Amniotic stem cell (primary cell): ENCODE results near the gene MRPL12.
"Not testable (repeated sequence)": the region's sequence is repeated elsewhere in the genome, so short reads cannot be mapped to it uniquely, and the experiment has no call there.

Experiments used
- DNase-seq: peaks from one replicate; lab custom pipeline; 2025; lab: John Stamatoyannopoulos, UW

MRPL12 gene

DNA sequence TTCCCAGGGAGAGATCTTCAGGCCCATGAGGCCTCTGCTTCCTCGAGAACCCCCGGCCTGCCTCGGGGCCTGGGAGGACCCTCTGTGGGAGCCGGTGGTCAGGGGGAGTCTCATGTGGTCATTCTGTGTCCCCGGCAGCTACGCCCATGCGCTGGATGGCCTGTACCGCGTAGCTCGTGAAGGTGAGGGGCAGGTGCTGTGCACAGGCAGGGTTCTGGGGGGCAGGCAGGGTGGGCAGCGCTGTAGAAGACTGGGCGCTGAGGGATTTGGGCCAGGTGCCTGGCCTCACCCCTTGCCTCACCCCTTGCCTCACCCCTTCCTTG lies 13.5 kb downstream of the MRPL12 start:
- DNase-seq: no peak

DNA sequence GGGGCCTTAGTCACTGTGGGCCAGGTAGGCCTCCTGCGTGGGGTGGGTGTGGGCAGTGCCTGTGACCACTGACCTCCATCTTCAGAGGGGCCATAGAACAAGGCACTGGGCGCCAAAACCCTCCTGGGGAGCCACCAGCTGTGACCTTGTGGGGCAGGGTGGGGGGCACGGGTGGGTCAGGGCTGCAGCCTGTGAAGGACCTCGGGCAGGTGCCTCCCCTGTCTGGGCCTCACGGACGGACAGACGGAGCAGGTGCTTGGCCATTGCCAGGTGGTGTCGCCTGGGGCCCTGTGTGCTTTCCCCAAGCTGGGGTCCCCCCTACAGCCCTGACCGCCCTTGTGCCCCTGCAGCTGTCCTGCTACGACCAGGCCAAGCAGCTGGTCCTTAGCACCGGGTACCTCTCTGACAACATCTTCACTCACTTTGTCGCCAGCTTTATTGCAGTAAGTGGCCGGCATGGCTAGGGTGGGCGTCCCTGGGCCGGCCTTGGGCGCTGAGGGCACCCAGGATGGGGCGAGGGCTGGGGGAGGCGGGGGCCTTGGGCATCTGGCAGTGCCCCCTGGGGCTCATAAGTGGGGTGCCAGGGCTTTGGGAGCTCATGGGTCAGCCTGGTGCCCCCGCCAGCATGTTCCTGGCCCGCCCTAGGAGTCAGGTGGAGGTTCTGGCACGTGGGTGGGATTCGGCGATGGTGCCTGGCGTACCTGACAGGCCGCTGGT lies 14.0 kb downstream of the MRPL12 start:
- no peak for DNase-seq

DNA sequence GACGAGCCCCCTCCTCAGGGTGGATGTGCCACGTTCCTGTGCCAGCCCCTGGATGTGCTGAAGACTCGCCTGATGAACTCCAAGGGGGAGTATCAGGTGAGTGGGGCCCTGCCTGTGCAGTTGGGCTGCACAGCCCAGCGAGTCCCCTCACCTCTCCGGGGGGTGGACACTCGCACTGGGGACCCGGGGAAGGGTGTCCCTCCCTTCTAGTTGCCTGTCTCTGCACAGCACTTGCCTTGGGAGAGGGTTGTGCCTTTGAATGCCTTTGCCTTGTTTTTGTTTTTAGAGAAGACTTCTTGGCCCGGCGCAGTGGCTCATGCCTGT lies 14.6 kb downstream of the MRPL12 start:
- no peak for DNase-seq

DNA sequence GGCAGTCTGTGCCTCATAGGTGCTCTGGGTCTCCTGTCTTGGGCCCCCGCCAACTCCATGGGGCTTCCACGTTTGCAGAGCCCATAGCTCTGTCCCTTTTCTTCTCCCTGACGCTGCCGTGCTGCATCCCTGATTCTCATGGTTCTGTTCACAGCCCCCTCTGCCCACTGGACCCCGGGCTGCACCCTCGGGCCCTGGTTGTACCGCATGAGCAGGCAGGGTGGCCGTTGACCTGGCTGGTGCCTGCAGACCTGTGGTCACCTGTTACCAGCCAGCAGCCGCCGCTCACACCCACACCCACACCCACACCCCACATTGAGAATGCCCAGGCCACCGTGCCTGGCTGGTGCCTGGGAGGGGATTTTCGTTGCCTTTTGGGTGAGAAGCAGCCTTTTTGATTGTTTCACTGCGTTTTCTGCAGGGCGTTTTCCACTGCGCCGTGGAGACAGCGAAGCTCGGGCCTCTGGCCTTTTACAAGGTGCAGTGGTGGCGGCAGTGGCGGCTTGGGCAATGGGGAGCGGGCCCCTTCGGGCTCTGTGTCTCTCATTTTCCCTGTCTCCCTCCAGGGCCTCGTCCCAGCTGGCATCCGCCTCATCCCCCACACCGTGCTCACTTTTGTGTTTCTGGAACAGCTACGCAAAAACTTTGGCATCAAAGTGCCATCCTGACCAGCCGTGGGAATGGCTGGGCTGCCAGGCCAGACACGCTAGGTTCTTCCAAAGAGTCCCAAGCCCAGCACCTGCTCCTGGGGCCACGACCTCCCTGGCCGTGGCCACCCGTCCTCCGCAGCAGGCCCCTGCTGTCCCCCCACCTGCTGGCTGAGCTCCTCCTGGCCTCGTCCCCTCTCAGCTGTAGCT lies 16.5 kb downstream of the MRPL12 start:
- DNase-seq: no peak

DNA sequence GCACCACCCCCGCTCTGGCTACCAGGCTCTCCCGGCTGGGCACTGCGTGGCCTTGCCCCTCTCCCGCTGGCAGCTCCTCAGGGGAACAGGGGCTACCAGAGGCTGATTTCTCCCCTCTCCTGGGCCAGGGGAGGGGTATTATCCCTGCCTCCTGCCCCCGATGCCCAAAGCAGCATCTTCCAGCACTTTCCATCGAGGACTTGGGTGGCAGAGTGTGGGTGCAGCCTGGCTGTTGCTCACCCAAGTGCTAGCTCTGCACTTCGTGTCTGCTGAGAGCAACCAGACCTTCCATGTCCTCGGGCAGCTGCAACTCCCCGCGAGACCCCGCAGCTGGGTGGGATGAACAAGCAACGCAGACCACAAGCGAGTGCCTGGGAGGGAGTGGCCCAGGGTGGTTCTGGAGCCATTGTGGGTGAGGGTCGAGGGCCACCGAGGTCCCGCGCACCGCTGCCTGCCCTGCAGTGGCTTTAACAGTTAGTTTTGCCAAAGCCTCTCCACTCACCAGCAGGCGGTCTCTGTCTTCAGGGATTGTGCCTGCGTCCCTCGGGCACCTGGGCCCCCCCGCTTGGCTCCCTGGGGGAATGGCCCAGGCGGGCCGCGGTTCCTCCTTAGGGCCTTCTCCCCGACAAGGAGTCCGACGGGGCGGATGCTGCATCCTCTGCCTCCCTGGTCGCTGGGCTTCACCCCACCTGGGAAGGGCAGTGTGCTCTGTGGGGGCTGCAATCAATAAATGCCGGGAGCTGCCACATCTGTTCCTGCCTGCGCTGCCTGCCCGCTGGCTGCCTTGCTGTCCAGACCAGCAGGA lies 17.3 kb downstream of the MRPL12 start:
- no peak for DNase-seq

DNA sequence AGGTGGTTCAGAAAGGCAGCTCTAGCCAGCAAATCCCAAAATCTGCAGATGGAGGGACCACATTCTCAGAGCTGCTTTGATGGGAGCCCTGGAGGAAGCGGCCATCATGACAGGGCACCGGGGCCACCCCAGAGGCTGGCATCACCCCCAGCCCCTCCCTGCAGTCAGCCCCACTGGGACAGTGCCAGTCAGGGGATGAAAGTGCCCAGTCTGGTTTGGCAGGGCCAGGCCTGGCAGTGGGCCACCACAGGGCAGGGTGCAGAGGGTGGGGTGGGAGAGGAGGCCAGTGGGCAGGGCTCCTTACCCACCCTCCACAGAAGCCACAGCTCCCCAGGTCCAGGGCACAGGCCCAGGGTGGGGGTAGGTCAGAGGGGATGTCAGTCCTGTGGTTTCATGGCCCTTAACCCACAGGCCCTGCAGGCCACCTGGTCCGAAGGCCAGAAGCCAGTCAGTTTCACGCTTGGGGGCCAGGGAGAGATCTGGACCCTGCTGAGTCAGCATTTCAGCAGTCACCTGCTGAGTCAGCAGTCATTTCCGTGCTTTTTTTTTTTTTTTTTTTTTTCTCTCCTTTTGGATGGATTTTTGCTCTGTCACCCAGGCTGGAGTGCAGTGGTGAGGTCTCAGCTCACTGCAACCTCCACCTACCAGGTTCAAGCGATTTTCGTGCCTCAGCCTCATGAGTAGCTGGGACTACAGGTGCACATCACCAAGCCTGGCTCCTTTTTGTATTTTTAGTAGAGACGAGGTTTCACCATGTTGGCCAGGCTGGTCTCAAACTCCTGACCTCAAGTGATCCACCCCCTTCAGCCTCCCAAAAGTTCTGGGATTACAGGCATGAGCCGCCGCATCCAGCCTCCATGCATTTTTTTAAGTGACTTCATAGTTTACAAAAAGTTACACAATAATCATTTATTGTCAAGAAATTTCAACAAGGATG lies 19.3 kb downstream of the MRPL12 start:
- DNase-seq: no peak

DNA sequence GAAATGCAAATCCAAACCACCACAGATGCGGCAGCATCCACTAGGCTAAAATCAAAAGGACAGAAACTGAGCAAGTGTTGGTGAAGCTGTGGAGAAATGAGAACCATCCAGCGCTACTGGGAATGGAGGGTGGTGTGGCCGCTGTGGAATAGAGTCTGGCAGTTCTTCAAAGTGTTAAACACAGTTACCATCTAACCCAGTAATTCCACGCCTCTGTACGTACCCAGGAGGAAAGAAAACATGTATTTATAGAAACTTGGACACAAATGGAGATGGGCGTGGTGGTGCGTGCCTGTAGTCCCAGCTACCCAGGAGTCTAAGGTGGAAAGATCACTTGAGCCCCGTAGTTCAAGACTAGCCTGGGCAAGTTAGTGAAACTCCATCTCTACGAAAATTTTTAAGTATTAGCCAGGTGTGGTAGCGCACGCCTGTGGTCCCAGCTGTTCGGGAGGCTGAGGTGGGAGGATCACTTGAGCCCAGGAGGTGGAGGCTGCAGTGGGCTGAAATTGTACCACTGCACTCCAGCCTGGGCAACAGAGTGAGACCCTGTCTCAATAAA lies 20.6 kb downstream of the MRPL12 start:
- DNase-seq: no peak

DNA sequence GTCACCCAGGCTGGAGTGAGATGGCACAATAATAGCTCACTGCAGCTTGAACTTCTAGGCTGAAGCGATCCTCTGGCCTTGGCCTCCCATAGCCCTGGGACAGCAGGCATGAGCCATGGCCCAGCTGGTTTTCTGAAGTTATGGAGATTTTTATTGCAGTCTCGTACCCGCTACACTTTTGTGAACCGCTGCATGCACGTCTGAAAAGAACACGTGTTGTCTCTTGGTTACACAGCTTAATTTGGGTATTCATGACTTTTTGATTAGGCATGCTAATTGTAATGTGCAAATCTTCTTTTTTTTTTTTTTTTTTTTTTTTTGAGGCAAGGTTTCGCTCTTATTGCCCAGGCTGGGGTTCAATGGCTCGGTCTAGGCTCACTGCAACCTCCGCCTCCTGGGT lies 22.3 kb downstream of the MRPL12 start:
- no peak for DNase-seq

DNA sequence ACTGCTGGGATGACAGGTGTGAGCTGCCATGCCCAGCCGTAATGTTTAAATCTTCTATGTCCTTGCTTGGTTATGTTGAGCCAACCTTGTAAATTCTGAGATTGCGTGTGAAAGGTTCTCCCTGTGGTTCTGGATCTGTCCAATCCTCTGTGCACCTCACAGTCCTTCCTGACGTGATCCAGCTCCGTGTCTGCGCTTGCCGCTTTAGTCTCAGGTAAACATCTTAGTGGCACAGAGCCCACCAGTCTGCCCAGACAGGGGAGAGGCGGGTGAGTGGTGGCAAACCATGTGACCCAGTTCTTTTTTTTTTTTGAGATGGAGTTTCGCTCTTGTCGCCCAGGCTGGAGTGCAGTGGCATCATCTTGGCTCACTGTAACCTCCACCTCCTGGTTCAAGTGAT lies 22.8 kb downstream of the MRPL12 start:
- no peak for DNase-seq

DNA sequence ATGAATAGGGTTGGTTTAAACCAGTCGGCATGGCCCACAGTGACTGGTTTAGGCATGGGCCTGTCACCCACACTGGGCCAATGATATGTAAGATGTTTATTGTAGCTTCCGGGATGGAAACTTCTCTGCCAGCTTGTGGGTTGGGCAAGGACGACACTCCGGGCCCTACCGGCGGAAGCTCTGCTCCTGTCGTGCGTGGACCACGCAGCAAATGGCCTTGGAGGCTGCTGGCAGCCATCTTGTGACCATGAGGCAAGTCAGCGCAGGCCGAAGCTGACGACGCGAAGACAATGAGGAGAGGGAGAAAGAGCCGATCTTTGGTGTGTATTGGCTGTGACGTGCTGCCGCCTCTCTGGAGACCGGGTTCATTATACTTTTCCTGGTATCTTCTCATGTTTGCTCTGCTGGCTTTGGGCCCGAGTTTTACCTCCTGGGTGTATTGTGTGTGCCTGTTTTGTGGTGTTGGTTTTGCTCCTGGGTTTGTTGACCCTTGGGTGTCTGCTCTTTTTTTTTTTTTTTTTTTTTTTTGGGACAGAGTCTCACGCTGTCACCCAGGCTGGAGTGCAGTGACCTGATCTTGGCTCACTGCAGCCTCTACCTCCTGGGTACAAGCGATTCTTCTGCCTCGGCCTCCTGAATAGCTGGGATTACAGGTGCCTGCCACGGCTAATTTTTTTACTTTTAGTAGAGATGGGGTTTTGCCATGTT lies 24.3 kb downstream of the MRPL12 start:
- no peak for DNase-seq

DNA sequence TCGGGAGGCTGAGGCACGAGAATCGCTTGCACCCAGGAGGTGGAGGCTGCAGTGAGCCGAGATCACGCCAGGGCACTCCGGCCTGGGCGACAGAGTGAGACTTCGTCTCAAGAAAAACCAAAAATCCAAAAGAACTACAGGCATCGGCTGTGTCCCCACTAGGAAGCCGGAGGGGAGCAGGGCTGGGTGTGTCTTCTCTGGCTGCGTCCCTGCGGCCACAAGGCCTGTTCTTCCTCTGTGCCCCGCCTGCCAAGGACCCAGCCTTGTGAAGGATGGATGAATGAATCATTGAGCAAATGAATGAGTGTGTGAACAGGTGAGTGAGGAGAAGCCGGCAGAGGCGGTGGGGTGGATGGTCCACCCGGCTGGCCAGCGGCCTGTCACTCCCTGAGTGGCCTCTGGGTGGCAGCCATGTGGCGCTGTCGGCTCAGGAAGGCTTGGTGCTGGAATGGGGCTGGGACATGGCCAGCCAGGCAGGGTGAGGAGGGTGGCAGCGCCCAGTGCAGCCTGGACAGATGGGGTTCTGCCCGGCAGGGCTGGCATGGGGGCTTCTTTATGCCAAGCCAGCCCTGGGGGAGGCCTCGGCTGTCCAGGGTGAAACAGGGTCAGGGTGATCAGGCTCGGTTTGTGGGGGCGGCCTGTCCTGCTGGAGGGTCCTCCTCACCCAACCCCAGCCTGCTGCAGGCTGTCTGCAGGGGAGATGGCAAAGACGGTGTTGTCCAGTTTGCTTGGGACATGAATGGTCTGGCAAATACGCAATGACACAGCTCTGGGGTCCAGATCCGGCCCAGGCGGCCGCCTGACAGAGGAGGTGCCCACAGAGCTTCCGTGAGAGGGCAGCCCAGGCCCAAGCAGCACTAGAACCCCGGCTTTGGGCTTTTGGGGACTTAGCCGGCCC lies 30.6 kb downstream of the MRPL12 start:
- DNase-seq: peak; percentile 12

DNA sequence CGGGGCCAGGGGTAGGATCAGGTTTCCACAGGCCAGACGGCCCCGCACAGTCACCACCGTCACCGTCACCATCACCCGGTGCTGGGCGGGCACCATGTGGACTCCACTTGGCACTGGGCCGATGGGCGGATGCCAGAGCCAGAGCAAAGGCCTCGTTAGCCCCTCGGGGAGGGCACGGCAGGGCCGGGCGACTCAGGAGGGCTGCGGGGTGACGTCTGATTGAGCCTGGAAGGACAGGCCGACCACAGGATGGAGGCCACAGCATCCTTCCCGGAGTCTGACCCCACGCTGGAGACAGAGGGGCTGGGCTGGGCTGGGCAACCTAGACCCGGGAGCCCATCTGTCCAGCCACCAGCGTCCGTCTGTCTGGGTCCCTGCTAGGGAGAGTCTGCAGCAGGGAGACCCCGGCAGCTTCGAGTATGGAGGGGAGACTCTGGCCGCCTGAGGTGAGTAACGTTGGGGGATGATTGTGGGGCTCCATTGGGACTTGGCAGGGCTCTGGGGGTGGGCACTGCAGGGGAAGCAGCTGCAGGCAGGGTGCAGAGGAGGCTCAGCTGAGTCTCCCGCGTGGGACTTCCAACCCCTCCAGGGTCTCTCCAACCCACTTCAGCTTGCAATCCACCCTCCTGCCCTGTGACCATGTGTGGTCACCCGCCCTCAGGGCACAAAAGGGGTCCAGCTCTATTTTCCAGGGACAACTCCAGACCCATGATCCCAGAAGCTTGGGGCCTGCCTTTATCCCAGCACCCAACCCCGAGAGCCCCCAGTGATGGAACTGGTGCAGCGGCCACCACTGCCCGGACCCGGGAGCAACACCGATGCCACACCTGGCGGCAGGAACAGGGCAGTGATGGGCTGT lies 31.5 kb downstream of the MRPL12 start:
- no peak for DNase-seq

DNA sequence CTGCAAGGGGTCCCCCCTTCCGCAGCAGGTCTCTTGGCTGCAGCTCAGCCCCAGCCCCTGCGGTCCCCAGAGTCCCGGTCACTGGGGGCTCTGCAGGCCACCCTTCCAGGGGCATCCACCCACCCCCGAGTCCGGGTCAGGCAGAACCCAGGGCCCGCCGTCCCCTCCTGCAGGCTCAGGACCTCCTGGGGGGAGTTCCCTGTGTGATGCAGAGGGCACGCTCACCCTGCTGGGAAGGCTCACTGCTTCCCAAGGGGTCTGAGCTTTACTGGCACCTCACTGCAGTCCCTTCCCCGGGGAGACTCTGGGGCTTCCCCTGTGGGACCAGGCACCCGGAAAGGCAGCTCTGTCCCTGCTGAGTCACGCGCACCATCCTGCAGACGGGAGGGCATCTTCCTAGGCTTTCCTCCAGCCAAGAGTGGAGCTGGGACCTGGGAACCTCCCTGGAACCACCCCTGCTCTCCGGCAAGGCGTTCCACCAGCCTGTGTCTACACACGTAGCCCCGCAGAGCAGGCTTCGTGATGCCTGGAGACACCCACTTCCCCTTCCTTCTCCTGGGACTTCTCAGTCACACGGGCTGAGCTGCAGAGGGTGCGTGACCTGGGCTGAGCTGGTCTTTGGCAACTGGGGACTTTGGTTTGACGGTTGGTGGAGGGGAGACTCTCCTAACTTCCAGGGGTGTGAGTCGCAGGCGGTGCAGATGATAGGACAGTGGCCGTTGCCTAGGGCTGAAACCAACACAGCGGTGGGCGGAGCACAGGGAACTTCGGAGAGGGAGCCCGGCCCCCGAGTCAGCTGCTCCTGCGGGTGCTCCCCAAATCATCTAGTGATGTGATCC lies 32.3 kb downstream of the MRPL12 start:
- no peak for DNase-seq

DNA sequence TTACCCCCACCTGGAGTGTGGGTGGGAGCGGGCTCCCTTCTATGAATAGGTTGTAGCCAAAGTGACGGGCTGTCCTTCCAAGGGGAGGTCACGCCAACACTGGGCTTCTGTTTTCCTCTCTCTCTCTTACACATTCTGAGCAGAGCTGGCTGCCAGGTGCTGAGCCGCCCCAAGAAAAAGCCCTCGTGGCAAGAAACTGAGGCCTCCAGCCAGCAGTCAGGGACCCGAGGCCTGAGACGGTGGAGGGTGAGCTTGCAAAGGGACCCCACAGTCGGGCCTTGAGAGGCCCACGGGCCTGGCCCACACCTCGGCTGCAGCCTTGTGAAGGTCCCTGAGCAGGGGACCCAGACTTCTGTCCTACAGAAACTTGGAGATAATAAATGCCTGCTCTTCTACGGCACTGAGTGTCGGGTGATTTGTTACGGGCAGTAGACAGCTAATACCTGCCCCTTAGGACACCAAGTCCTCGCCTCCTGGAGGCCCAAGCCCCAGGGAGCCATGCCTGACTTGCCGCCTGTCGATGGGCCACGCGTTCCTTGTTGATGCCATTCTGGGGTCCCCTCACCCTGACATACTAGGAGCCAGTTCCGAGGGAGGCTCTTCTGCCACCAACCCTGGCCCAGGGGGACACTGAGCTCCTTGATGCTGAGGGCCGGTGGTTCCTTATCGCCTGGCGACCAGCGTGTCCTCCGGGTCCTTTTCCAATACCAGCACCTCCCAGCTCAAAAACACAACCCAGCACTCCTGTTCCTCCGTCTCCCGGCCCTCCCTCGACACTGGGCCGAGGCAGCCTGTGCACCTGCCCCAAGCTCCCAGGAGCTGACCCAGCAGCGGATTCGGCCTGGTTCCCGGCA lies 35.0 kb downstream of the MRPL12 start:
- no peak for DNase-seq

DNA sequence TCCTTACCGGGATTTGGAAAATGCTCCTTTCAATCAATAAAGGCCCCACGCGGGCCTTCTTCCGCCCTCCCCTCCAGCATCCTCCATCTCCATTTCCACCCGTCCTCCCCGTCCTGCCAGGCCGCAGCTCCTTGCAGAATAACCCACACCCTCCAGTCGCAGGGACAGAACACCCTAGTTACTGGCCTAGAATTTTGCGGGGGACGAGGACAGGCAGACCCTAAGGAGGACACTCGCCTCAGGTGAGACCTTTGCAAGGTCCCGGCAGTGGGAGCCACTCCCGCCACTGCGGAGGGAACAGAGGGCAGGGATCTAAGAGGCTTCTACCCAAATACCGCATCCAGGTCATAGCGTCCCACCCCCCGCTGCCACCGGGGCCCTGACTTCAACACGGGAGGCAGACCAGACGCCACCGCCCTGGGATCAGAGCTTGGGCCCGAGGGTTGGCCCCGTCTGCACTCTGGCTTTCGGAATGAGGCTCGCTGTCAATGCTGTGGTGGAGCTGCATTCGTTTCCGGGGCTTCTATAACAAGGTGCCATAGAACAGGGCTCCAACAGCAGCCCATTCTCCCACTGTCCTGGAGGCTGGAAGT lies 35.7 kb downstream of the MRPL12 start:
- no peak for DNase-seq

DNA sequence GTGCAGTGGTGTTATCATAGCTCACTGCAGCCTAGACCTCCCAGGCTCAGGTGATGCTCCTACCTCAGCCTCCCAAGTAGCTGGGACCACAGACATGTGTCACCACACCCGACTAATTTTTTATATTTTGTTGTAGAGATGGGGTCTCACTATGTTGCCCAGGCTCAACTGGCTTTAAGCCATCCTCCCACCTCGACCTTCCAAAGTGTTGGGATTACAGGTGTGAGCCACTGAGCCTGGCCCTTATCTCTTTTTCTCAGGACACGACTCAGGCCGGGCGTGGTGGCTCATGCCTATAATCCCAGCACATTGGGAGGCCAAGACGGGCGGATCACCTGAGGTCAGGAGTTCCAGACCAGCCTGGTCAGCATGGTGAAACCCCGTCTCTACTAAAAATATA lies 36.4 kb downstream of the MRPL12 start:
- DNase-seq: not testable (repeated sequence)
